Measurements from ENCODE around the gene EFNB2. TPM values are rescaled to one million over a fixed set of nuclear protein-coding genes. Genes with fewer than 3 reads are reported as not detected.
A peak's percentile ranks its signal among the peaks of the same experiment; 100 is the strongest.

The EFNB2 gene
- total RNA-seq, 1 donor from 2014 or later, result 353 TPM

DNA sequence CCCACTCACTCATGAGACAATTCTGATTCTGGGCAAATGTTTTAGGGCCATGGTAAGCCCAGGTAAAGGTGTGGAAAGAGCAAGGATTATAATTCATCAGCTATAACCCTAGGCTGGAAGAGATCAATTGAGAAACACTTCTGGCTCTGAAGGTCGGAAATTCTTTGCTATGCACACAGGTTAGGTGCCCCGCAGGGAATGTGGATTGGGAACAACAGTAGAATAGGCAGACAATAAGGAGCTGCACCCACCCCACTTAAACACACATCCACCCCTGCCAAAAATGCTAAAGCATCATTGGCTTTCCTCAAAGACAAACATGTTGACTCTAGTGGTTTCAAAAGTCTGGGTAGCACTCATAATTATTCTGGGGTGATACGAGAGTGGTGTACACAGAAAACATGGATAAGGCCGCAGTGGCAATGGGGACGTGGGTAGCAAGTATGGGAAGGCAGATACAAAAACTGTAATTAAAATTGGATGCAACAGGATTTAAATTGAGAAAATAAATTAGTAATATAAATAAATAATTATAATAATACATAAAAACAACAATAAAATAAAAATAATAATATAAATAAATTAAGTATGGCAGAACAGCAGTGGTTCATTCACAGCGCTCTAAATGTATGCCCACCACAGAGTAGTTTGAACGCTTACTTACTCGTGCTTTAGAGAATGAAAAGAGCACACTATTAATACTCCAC is 8.6 kb downstream of the EFNB2 start:
- Mint-ChIP-seq H3K9me3 (ENCODE audit: unreplicated experiment) (no peaks in the 10 kb centered on the region), H3K4me1 (ENCODE audit: unreplicated experiment) (peaks cover 70% of the 10 kb centered on the region), H3K4me3 (ENCODE audit: unreplicated experiment) (peak overlapping the region; percentile 69), H3K27me3 (ENCODE audit: unreplicated experiment) (peaks cover 8% of the 10 kb centered on the region), H3K27ac (ENCODE audit: unreplicated experiment) (no peak overlapping the region), H3K36me3 (ENCODE audit: low read depth, unreplicated experiment) (peaks cover 65% of the 10 kb centered on the region)
- TF ChIP-seq CTCF (IDR thresholded peaks at IDR 0.05; ENCODE audit: unreplicated experiment), result no peak
- DNase-seq (ENCODE audit: low spot score), result no peak

DNA sequence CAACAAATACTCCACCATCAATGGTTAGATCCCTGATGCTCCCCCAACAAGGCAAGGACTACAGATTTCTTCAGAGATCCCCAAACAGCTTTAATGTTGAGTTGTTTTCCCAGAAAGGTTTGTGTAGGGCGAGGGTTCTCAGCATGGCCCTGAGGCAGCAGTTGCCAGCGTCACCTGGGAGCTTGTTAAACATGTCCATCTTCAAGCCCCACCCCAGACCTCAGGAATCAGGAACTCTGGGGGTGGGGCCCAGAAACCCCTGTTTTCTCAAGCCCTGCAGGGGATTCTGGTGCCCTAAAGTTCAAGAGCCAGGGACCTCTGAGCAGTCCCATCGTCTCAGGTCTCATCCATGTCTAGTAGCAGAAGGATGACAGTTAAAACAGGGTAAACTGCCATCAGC is 9.6 kb downstream of the EFNB2 start:
- no peak for DNase-seq (ENCODE audit: low spot score)

GRCh38 chr13:106524108-106524507 is 11.4 kb downstream of the EFNB2 start:
- Mint-ChIP-seq H3K27me3 (ENCODE audit: unreplicated experiment) (peaks cover 3% of the 10 kb centered on the region), H3K27ac (ENCODE audit: unreplicated experiment) (no peak overlapping the region), H3K4me3 (ENCODE audit: unreplicated experiment) (no peak overlapping the region), H3K4me1 (ENCODE audit: unreplicated experiment) (peaks cover 63% of the 10 kb centered on the region), H3K36me3 (ENCODE audit: low read depth, unreplicated experiment) (peaks cover 49% of the 10 kb centered on the region), H3K9me3 (ENCODE audit: unreplicated experiment) (no peaks in the 10 kb centered on the region)
- no peak for TF ChIP-seq CTCF (IDR thresholded peaks at IDR 0.05; ENCODE audit: unreplicated experiment)
- DNase-seq (ENCODE audit: low spot score), result no peak

More for the DNA sequence above, 9.6 kb downstream of the EFNB2 start:
- Mint-ChIP-seq H3K4me3 (ENCODE audit: unreplicated experiment) (peak overlapping the region; percentile 69), H3K27me3 (ENCODE audit: unreplicated experiment) (peaks cover 5% of the 10 kb centered on the region), H3K36me3 (ENCODE audit: low read depth, unreplicated experiment) (peaks cover 57% of the 10 kb centered on the region), H3K9me3 (ENCODE audit: unreplicated experiment) (no peaks in the 10 kb centered on the region), H3K27ac (ENCODE audit: unreplicated experiment) (no peak overlapping the region), H3K4me1 (ENCODE audit: unreplicated experiment) (peaks cover 72% of the 10 kb centered on the region)
- no peak for TF ChIP-seq CTCF (IDR thresholded peaks at IDR 0.05; ENCODE audit: unreplicated experiment)

DNA sequence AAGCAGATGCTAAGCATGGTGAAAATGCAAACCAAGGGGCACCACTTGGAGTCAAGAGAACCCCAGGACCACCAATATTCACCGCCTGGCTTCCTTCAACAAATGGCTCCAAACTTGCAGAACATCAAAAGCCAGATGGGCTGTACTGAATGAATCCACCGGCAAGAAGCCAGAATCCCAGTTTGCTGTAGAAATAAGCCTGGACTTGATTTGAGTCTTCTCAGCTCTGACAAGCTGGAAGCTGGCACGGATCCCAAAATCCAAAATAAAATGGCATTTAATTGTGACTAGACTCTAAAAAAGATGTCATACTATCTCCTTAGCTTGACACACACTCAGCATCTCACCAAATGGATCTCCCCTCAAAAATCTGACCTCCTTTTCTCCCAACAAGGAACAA is 11.9 kb downstream of the EFNB2 start:
- TF ChIP-seq CTCF (IDR thresholded peaks at IDR 0.05; ENCODE audit: unreplicated experiment), result no peak
- peaks cover 7% of the 10 kb centered on the region for H3K27me3 Mint-ChIP-seq (ENCODE audit: unreplicated experiment)
- no peaks in the 10 kb centered on the region for H3K9me3 Mint-ChIP-seq (ENCODE audit: unreplicated experiment)
- no peak for DNase-seq (ENCODE audit: low spot score)
- H3K36me3 Mint-ChIP-seq (ENCODE audit: low read depth, unreplicated experiment), result peaks cover 51% of the 10 kb centered on the region
- H3K27ac Mint-ChIP-seq (ENCODE audit: unreplicated experiment), result no peak overlapping the region
- H3K4me3 Mint-ChIP-seq (ENCODE audit: unreplicated experiment), result no peak overlapping the region
- peaks cover 67% of the 10 kb centered on the region for H3K4me1 Mint-ChIP-seq (ENCODE audit: unreplicated experiment)

- H3K4me3 Mint-ChIP-seq (ENCODE audit: unreplicated experiment), result peak overlapping the region; percentile 23
- peaks cover 63% of the 10 kb centered on the region for H3K4me1 Mint-ChIP-seq (ENCODE audit: unreplicated experiment)
- H3K36me3 Mint-ChIP-seq (ENCODE audit: low read depth, unreplicated experiment), result peaks cover 49% of the 10 kb centered on the region
- no peak for TF ChIP-seq CTCF (IDR thresholded peaks at IDR 0.05; ENCODE audit: unreplicated experiment)
- H3K27me3 Mint-ChIP-seq (ENCODE audit: unreplicated experiment), result peaks cover 7% of the 10 kb centered on the region
- H3K27ac Mint-ChIP-seq (ENCODE audit: unreplicated experiment), result peak overlapping the region; percentile 15
- H3K9me3 Mint-ChIP-seq (ENCODE audit: unreplicated experiment), result no peaks in the 10 kb centered on the region
- no peak for DNase-seq (ENCODE audit: low spot score)
These were observed 12.4 kb downstream of the EFNB2 start for GRCh38 chr13:106522898-106523525.
